Motor neuron (in vitro differentiated cells): Measurements from ENCODE around the gene SUSD1. TPM values are rescaled to one million over a fixed set of nuclear protein-coding genes. Genes with fewer than 3 reads are reported as not detected.

Source experiments
- ATAC-seq, 8 experiments: fragments of 200-7000 bp; cut with Tn5 transposase; replicated peaks in 6 of 8; 2 replicates each; pipeline ENCODE4 v1.8.0; 2021; ENCODE audit warnings: mild to moderate bottlenecking in 8 of 8, moderate library complexity in 8 of 8
- H3K27ac ChIP-seq, 2 donors: fragments of 250-450 bp; sonication (Bioruptor Pico); 2 replicates each; pipeline ENCODE4 v1.9.0; 2021; ENCODE audit warnings: antibody characterized with exemption in 2 of 2, mild to moderate bottlenecking in 2 of 2, moderate library complexity in 1 of 2
- H3K4me1 ChIP-seq, 2 donors: fragments of 250-450 bp; sonication (Bioruptor Pico); replicated peaks in 1 of 2; 2 replicates each; pipeline ENCODE4 v1.6.1; 2021; ENCODE audit warnings: antibody characterized with exemption in 2 of 2, mild to moderate bottlenecking in 2 of 2, moderate library complexity in 1 of 2
- H3K4me3 ChIP-seq, 5 donors: fragments of 250-450 bp; sonication (Bioruptor Pico); 2 replicates each; pipeline ENCODE4 v1.9.0; 2021; ENCODE audit warnings: antibody characterized with exemption in 5 of 5, mild to moderate bottlenecking in 5 of 5, moderate library complexity in 4 of 5
- WGBS, 10 experiments: fragments of 450-650 bp; shearing (Covaris generic); methylation state at CpG; one replicate each; pipeline ENCODE4 v1.0.0; 2022; 5-methylcytosine and 5-hydroxymethylcytosine counted together
- in situ Hi-C, 9 experiments: fragments of 400-800 bp; cut with MboI; loops; one replicate each; pipeline ENCODE4 v1.15.0; 2021; ENCODE audit warnings: low sequenced_read_pairs in 9 of 9, low pct_unique_long_range_greater_than_20kb in 2 of 9; ENCODE audit not compliant: unreplicated experiment in 9 of 9
- total RNA-seq, 8 experiments: library from RNA; unstranded; fragments of 300-600 nt; gene quantifications; 2 replicates each; pipeline versions ENCODE4 v1.2.3 to v1.2.4, GENCODE V29; 2022

SUSD1 gene
- total RNA-seq, 8 experiments from 2014 or later = 4.9 to 15.9 (median 8.4) TPM

GRCh38 chr9:112064871-112065270, 110.2 kb downstream of the SUSD1 start:
- ATAC-seq = no peak
- WGBS, 10 experiments = 70 to 100% (median 100%) methylated on average over 1 to 4 of the region's 5 CpGs; no CpG with 5 or more reads in 1 of the 10 experiments
- H3K4me1 ChIP-seq = no peaks in the 10 kb centered on the region
- in situ Hi-C loops = loop anchor here in 1 of 9 experiments (25.0 kb wide), 1 partner anchor 178 kb away; the partner anchor contains the start of gene UGCG
- H3K27ac ChIP-seq = no peak overlapping the region
- H3K4me3 ChIP-seq = no peak overlapping the region

GRCh38 chr9:112063586-112063985, 111.5 kb downstream of the SUSD1 start:
- Histone ChIP-seq H3K27ac (no peak overlapping the region), H3K4me1 (peaks cover 0 to 3% of the 10 kb centered on the region in 2 donors), H3K4me3 (no peak overlapping the region)
- in situ Hi-C loops = loop anchor here in 1 of 9 experiments (25.0 kb wide), 1 partner anchor 176 kb away; the partner anchor contains the start of gene UGCG
- WGBS, 10 experiments = 49 to 100% (median 97%) methylated on average over 1 to 3 of the region's 4 CpGs; no CpG with 5 or more reads in 1 of the 10 experiments
- ATAC-seq = no peak

- peaks cover 0 to 3% of the 10 kb centered on the region in 2 donors for H3K4me1 ChIP-seq
- in situ Hi-C loops = loop anchor here in 1 of 9 experiments (25.0 kb wide), 1 partner anchor 176 kb away; the partner anchor contains the start of gene UGCG
- H3K4me3 ChIP-seq = no peak overlapping the region
- no peak overlapping the region for H3K27ac ChIP-seq
- no peak for ATAC-seq
These were observed 111.9 kb downstream of the SUSD1 start for GRCh38 chr9:112063151-112063550.

GRCh38 chr9:112061152-112061740, 113.9 kb downstream of the SUSD1 start:
- WGBS, 10 experiments = 0 to 75% (median 52%) methylated on average over 1 to 3 of the region's 3 CpGs; no CpG with 5 or more reads in 3 of the 10 experiments
- ATAC-seq = peak; percentile 65 to 95 (median 82)
- no peak overlapping the region for H3K4me3 ChIP-seq
- in situ Hi-C loops = loop anchor here in 1 of 9 experiments (25.0 kb wide), 1 partner anchor 174 kb away; the partner anchor contains the start of gene UGCG
- peaks cover 0 to 3% of the 10 kb centered on the region in 2 donors for H3K4me1 ChIP-seq
- no peak overlapping the region for H3K27ac ChIP-seq

GRCh38 chr9:112059966-112060320, 115.2 kb downstream of the SUSD1 start:
- H3K27ac ChIP-seq = no peak overlapping the region
- no peak for ATAC-seq
- H3K4me1 ChIP-seq = peaks cover 0 to 3% of the 10 kb centered on the region in 2 donors
- in situ Hi-C loops = loop anchor here in 1 of 9 experiments (25.0 kb wide), 1 partner anchor 173 kb away; the partner anchor contains the start of gene UGCG
- H3K4me3 ChIP-seq = no peak overlapping the region
- WGBS, 10 experiments = 43 to 100% (median 88%) methylated on average over 1 to 3 of the region's 3 CpGs; no CpG with 5 or more reads in 5 of the 10 experiments

- 10 to 92% (median 53%) methylated on average over 2 to 7 of the region's 13 CpGs; no CpG with 5 or more reads in 2 of the 10 experiments for WGBS, 10 experiments
- peaks cover 0 to 3% of the 10 kb centered on the region in 2 donors for H3K4me1 ChIP-seq
- in situ Hi-C loops = loop anchor here in 1 of 9 experiments (25.0 kb wide), 1 partner anchor 172 kb away; the partner anchor contains the start of gene UGCG
- no peak overlapping the region for H3K4me3 ChIP-seq
- peak in 7 of 8 experiments; percentile 55 to 85 (median 78) for ATAC-seq
- H3K27ac ChIP-seq = no peak overlapping the region
These were observed 115.7 kb downstream of the SUSD1 start for GRCh38 chr9:112059145-112059965.

- ATAC-seq = no peak
- Histone ChIP-seq H3K4me1 (peaks cover 0 to 3% of the 10 kb centered on the region in 2 donors), H3K4me3 (no peak overlapping the region), H3K27ac (no peak overlapping the region)
- in situ Hi-C loops = loop anchor here in 1 of 9 experiments (25.0 kb wide), 1 partner anchor 170 kb away; the partner anchor contains the start of gene UGCG
- 17 to 100% (median 53%) methylated on average over 1 to 2 of the region's 2 CpGs; no CpG with 5 or more reads in 5 of the 10 experiments for WGBS, 10 experiments
These were observed 118.1 kb downstream of the SUSD1 start for GRCh38 chr9:112056996-112057395.

- Histone ChIP-seq H3K4me3 (no peak overlapping the region), H3K4me1 (peaks cover 0 to 3% of the 10 kb centered on the region in 2 donors), H3K27ac (no peak overlapping the region)
- no peak for ATAC-seq
- in situ Hi-C loops = loop anchor here in 1 of 9 experiments (25.0 kb wide), 1 partner anchor 168 kb away; the partner anchor contains the start of gene UGCG
- WGBS, 10 experiments = 86 to 100% (median 97%) methylated on average over 1 to 4 of the region's 4 CpGs; no CpG with 5 or more reads in 1 of the 10 experiments
These were observed 120.2 kb downstream of the SUSD1 start for GRCh38 chr9:112054916-112055315.

GRCh38 chr9:112051812-112052211, 123.3 kb downstream of the SUSD1 start:
- WGBS, 10 experiments = 24 to 85% (median 66%) methylated on average over 3 to 5 of the region's 5 CpGs; no CpG with 5 or more reads in 4 of the 10 experiments
- Histone ChIP-seq H3K4me3 (no peak overlapping the region), H3K4me1 (no peaks in the 10 kb centered on the region), H3K27ac (no peak overlapping the region)
- peak in 1 of 8 experiments; percentile 47 for ATAC-seq
- in situ Hi-C loops = loop anchor here in 1 of 9 experiments (25.0 kb wide), 1 partner anchor 165 kb away; the partner anchor contains the start of gene UGCG

GRCh38 chr9:112050544-112051475, 124.3 kb downstream of the SUSD1 start:
- Histone ChIP-seq H3K27ac (no peak overlapping the region), H3K4me3 (no peak overlapping the region), H3K4me1 (no peaks in the 10 kb centered on the region)
- WGBS, 10 experiments = 39 to 100% (median 83%) methylated on average over 1 to 6 of the region's 7 CpGs; no CpG with 5 or more reads in 1 of the 10 experiments
- peak in 1 of 8 experiments; percentile 67 for ATAC-seq
- in situ Hi-C loops = loop anchor here in 1 of 9 experiments (25.0 kb wide), 1 partner anchor 164 kb away; the partner anchor contains the start of gene UGCG

GRCh38 chr9:112049811-112050516, 125.1 kb downstream of the SUSD1 start:
- ATAC-seq = no peak
- Histone ChIP-seq H3K4me1 (no peaks in the 10 kb centered on the region), H3K4me3 (no peak overlapping the region), H3K27ac (no peak overlapping the region)
- in situ Hi-C loops = loop anchor here in 1 of 9 experiments (25.0 kb wide), 1 partner anchor 163 kb away; the partner anchor contains the start of gene UGCG
- WGBS, 10 experiments = 14 to 100% (median 53%) methylated on average over 1 to 4 of the region's 4 CpGs; no CpG with 5 or more reads in 3 of the 10 experiments
